Brain pericyte (primary cell): Measurements from ENCODE around the gene NOBOX.
"Not testable (repeated sequence)": the region's sequence is repeated elsewhere in the genome, so short reads cannot be mapped to it uniquely, and the experiment has no call there.

Experiments
- DNase-seq: peaks from one replicate; pipeline ENCODE4 v3.0.0-alpha.2; 2012; ENCODE audit warnings: low read depth, low spot score

The NOBOX gene

GRCh38 chr7:144391823-144392255 is 11.7 kb downstream of the NOBOX start:
- peak; percentile 33 for DNase-seq

DNA sequence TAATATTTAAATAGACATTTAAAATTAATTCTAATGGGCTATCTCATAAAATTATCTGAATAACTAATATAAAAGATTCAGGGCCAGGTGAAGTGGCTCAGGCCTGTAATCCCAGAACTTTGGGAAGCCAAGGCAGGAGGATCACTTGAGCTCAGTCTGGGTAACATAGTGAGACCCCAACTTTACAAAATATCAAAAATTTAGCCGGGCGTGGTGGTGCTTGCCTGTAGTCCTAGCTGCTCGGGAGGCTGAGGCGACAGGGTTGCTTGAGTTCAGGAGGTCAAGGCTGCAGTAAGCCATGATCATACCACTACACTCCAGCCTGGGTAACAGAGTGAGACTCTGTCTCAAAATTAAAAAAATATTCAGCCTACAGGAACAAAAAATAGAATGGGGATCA is 12.5 kb downstream of the NOBOX start:
- DNase-seq, result no peak

GRCh38 chr7:144390481-144390880 is 13.0 kb downstream of the NOBOX start:
- no peak for DNase-seq

- DNase-seq, result no peak
Measured at GRCh38 chr7:144388950-144389349, 14.5 kb downstream of the NOBOX start.

DNA sequence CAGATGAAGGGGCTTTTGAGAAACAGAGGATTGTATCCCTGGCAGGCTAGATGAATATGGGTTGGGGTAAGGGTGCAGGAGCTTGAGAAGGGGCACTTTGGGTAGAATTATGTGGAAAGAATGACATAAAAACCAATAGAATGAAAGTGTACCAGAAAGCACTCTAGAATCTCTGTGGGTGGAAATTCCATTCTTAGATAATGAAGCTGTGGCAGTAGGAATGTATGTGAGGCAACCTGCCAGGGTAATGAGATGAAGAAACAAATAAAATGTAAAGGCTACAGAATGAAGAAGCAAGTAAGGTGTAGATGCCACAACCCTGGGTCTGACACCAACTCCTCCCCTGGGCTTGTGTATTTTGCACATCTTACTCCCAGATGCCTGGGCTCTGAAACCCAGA is 16.8 kb downstream of the NOBOX start:
- DNase-seq, result no peak

GRCh38 chr7:144384555-144385245 is 18.8 kb downstream of the NOBOX start:
- DNase-seq, result no peak

- no peak for DNase-seq
Measured at GRCh38 chr7:144384071-144384470, 19.4 kb downstream of the NOBOX start.

GRCh38 chr7:144379776-144380384 is 23.6 kb downstream of the NOBOX start:
- DNase-seq, result no peak

- no peak for DNase-seq
Measured at GRCh38 chr7:144378651-144379050, 24.8 kb downstream of the NOBOX start.

DNA sequence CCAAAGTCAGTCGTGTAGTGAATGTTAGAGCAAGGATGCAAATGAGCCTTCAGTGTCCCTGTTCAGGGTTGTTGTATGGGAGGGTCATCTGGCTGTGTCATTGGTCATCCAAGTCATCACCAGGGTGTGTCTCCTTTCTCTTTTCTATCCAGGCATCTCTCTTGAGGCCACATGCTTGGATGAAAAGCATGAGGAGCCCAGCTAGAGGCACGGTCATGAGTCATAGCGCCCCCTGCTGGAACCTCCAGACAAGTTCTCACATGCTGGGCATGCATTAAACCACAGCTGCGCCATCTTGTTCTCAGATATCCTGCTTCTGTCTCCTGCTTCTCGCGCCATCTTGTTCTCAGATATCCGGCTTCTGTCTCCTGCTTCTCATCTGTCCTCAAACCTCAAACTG is 34.3 kb downstream of the NOBOX start:
- not testable (repeated sequence) for DNase-seq

DNA sequence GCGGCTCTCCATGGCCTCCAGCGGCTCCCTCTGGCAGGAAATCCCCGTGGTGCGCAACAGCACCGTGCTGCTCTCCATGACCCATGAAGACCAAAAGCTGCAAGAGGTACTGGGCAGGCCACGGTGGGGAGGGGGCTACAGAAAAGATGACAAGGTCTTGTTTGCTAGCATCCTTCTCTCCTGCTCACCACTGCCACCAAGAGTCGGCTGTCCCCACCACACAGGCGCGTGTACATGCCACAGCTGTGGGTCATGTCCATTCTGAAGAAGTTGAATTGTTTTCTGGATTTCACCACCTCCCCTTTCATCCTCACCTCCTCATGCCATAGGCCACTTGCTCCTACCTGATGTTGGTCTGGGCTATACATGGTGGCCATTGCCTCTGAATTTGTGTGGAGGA is 36.2 kb downstream of the NOBOX start:
- not testable (repeated sequence) for DNase-seq

DNA sequence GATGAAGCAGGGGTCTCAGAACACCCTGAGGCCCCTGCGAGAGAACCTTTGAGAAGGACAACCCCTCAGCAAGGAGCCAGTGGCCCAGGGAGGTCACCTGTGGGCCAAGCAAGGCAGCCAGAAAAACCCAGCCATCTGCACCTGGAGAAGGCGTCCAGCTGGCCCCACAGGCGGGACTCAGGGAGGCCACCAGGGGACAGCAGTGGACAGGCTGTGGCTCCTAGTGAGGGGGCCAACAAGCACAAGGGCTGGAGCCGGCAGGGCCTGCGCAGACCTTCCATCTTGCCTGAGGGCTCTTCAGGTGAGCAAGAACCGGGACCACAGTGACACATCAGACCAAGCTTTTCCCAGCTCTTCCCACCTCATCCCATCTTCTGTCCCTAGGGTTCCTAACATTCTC is 38.0 kb downstream of the NOBOX start:
- not testable (repeated sequence) for DNase-seq

- DNase-seq, result not testable (repeated sequence)
Measured at GRCh38 chr7:144362061-144362460, 41.4 kb downstream of the NOBOX start.

DNA sequence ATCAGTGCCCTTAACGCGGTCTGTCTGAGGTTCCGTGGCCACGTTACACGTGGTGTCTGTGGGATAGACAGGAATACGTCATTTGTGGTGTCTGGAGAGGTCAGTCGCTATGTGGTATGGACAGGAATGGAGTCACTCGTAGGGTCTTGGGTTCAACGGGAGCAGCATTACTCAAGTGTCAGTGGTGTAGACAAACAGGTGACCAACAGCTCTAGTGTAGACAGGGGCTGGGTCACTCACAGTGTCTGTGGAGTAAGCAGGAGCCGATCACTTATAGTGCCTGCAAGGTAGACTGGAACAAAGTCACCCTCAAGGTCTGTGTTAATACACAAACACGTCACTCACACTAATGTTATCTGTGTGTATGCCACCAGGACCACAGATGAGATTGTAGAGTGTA is 46.6 kb downstream of the NOBOX start:
- not testable (repeated sequence) for DNase-seq

DNA sequence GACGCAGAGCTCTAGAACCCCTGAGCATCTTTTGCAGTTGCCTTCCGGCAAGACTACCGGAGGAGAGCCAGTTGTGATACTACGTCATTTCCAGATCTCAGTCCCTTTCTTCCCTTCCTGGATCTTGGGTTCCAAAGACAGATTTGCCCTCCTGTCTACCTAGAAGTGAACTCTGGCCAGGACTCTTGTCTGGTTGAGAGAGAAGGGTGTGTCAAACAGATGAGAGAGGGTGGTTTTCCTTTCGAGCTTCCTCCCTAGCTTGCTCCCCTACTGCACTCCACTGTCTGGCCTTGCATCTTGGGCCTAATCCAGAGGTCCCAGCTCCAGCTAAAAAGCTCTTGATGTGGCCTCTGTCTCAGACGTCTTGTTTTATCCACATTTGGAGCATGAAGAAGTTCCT is 47.3 kb downstream of the NOBOX start:
- DNase-seq, result not testable (repeated sequence)

GRCh38 chr7:144355176-144355822 is 48.2 kb downstream of the NOBOX start, which contains the start of gene ARHGEF5:
ARHGEF5 (plus strand) TSS chr7:144355402; CDS start chr7:144362670, 7,268 bp downstream.
- DNase-seq, result not testable (repeated sequence)

GRCh38 chr7:144351667-144352066 is 51.8 kb downstream of the NOBOX start:
- DNase-seq, result not testable (repeated sequence)

GRCh38 chr7:144348625-144349024 is 54.9 kb downstream of the NOBOX start:
- DNase-seq, result not testable (repeated sequence)
